HepG2 (cell line): ENCODE measurements around the gene VAMP8. TPM values are rescaled to one million over a fixed set of nuclear protein-coding genes. Genes with fewer than 3 reads are reported as not detected.
A peak's percentile ranks its signal among the peaks of the same experiment; 100 is the strongest.

Source experiments
- AKAP8 ChIP-seq: sonication (generic); formaldehyde crosslinking; IDR thresholded peaks from 2 replicates; pipeline ENCODE4 v1.5.1; 2020; ENCODE audit warnings: mild to moderate bottlenecking, missing genetic modification reagents
- ATF7 ChIP-seq, 2 experiments: fragments of 450-650 bp in 1 of 2; sonication (generic) in 1 of 2; formaldehyde crosslinking in 1 of 2; IDR thresholded peaks; 2 replicates each; pipeline versions ENCODE4 v1.4.0 to v1.6.1; 2016 to 2020; ENCODE audit warnings: antibody characterized with exemption in 1 of 2, mild to moderate bottlenecking in 1 of 2, missing genetic modification reagents in 1 of 2
- FOSL1 ChIP-seq: sonication (generic); formaldehyde crosslinking; IDR thresholded peaks from 2 replicates; pipeline ENCODE4 v1.9.0; 2021; ENCODE audit warnings: missing genetic modification reagents, borderline replicate concordance
- GATAD2A ChIP-seq: IDR thresholded peaks from 2 replicates; pipeline ENCODE4 v1.6.1; 2016
- ISX ChIP-seq: sonication (generic); formaldehyde crosslinking; conservative IDR thresholded peaks from 2 replicates; pipeline ENCODE4 v1.5.0; 2020; ENCODE audit warnings: missing genetic modification reagents
- MBNL3 ChIP-seq: fragments of 250-450 bp; sonication (Bioruptor Pico); conservative IDR thresholded peaks from 2 replicates; pipeline ENCODE4 v1.8.0; 2022; ENCODE audit warnings: mild to moderate bottlenecking, inconsistent platforms
- MLLT10 ChIP-seq: sonication (generic); formaldehyde crosslinking; IDR thresholded peaks from 2 replicates; pipeline ENCODE4 v1.4.0; 2020; ENCODE audit warnings: missing genetic modification reagents
- NCOA5 ChIP-seq: sonication (generic); formaldehyde crosslinking; IDR thresholded peaks from 2 replicates; pipeline ENCODE4 v1.4.0; 2020; ENCODE audit warnings: missing genetic modification reagents
- NR2F6 ChIP-seq, 2 experiments: IDR thresholded peaks; 2 replicates each; pipeline ENCODE4 v1.6.1; 2016; ENCODE audit warnings: antibody characterized with exemption in 1 of 2, mild to moderate bottlenecking in 1 of 2
- PHF21A ChIP-seq: sonication (generic); formaldehyde crosslinking; IDR thresholded peaks from 2 replicates; pipeline ENCODE4 v1.5.0; 2020; ENCODE audit warnings: mild to moderate bottlenecking, missing genetic modification reagents
- SOX5 ChIP-seq: IDR thresholded peaks from 2 replicates; pipeline ENCODE4 v1.6.1; 2016; ENCODE audit warnings: borderline replicate concordance
- SP1 ChIP-seq, 2 experiments: fragments of 450-650 bp in 1 of 2; sonication (generic) in 1 of 2; formaldehyde crosslinking in 1 of 2; IDR thresholded peaks; 2 replicates each; pipeline versions ENCODE4 v1.4.0 to v1.6.1; 2016 to 2020; ENCODE audit warnings: missing genetic modification reagents in 1 of 2
- SRY ChIP-seq: sonication (generic); formaldehyde crosslinking; IDR thresholded peaks from 2 replicates; pipeline ENCODE4 v1.8.0; 2022; ENCODE audit warnings: mild to moderate bottlenecking, missing genetic modification reagents
- TCF7L2 ChIP-seq: IDR thresholded peaks from 2 replicates; pipeline ENCODE4 v1.6.1; 2011; ENCODE audit warnings: mild to moderate bottlenecking, low read depth, low read length, moderate library complexity
- ZBTB1 ChIP-seq: sonication (generic); formaldehyde crosslinking; IDR thresholded peaks from 2 replicates; pipeline ENCODE4 v1.4.0; 2020; ENCODE audit warnings: missing genetic modification reagents, borderline replicate concordance
- ZBTB7B ChIP-seq: sonication (generic); formaldehyde crosslinking; IDR thresholded peaks from 2 replicates; pipeline ENCODE4 v1.4.0; 2020; ENCODE audit warnings: missing genetic modification reagents
- ZFP36L1 ChIP-seq: sonication (generic); formaldehyde crosslinking; IDR thresholded peaks from 2 replicates; pipeline ENCODE4 v1.8.0; 2022; ENCODE audit warnings: mild to moderate bottlenecking, missing genetic modification reagents, moderate library complexity
- ZNF138 ChIP-seq: sonication (generic); formaldehyde crosslinking; IDR thresholded peaks from 2 replicates; pipeline ENCODE4 v1.5.0; 2020; ENCODE audit warnings: mild to moderate bottlenecking, low read depth, missing genetic modification reagents
- ZNF20 ChIP-seq: sonication (generic); formaldehyde crosslinking; IDR thresholded peaks from 2 replicates; pipeline ENCODE4 v1.4.0; 2020; ENCODE audit warnings: mild to moderate bottlenecking, moderate library complexity, missing genetic modification reagents
- ZNF251 ChIP-seq: sonication (generic); formaldehyde crosslinking; IDR thresholded peaks from 2 replicates; pipeline ENCODE4 v1.9.0; 2021; ENCODE audit warnings: mild to moderate bottlenecking, missing genetic modification reagents
- ZNF530 ChIP-seq: sonication (generic); formaldehyde crosslinking; IDR thresholded peaks from 2 replicates; pipeline ENCODE4 v1.5.0; 2020; ENCODE audit warnings: low read depth, mild to moderate bottlenecking, missing genetic modification reagents
- ZNF572 ChIP-seq: sonication (generic); formaldehyde crosslinking; IDR thresholded peaks from 2 replicates; pipeline ENCODE4 v1.5.1; 2020; ENCODE audit warnings: mild to moderate bottlenecking, missing genetic modification reagents
- ZNF644 ChIP-seq: IDR thresholded peaks from 2 replicates; pipeline ENCODE4 v1.6.1; 2016; ENCODE audit warnings: low read depth
- ZNF83 ChIP-seq: sonication (generic); formaldehyde crosslinking; IDR thresholded peaks from 2 replicates; pipeline ENCODE4 v1.4.0; 2020; ENCODE audit warnings: missing genetic modification reagents, mild to moderate bottlenecking, borderline replicate concordance
- ZSCAN31 ChIP-seq: sonication (generic); formaldehyde crosslinking; IDR thresholded peaks from 2 replicates; pipeline ENCODE4 v1.5.0; 2020; ENCODE audit warnings: low read depth, mild to moderate bottlenecking, missing genetic modification reagents
- polyA plus RNA-seq, 8 experiments: library from polyadenylated mRNA; depleted of rRNA in 3 of 8; stranded (reverse) in 7 of 8; unstranded in 1 of 8; fragments of >200 nt; fragmentation: Illumina TruSeq in 4 of 8; extraction: Trizol in 4 of 8; gene quantifications; 2 replicates each; pipeline versions ENCODE4 v1.2.1 to v1.2.3, GENCODE V29; 2011 to 2016; ENCODE audit warnings: low read depth in 4 of 8, missing spikeins in 1 of 8, mixed read lengths in 1 of 8; ENCODE audit not compliant: insufficient read depth in 1 of 8
- total RNA-seq, 5 experiments: library from RNA; depleted of rRNA; stranded (reverse); fragments of >200 nt; fragmentation: Illumina TruSeq; extraction: Trizol; gene quantifications; 2 replicates each; pipeline ENCODE4 v1.2.3, GENCODE V29; 2016; ENCODE audit warnings: low read depth in 1 of 5
- TF ChIP-seq, protein P1 (sequence below): sonication (generic); formaldehyde crosslinking; IDR thresholded peaks from 2 replicates; pipeline ENCODE4 v1.4.0; 2020; ENCODE audit warnings: missing genetic modification reagents, borderline replicate concordance
- TF ChIP-seq, protein P2 (sequence below): sonication (generic); formaldehyde crosslinking; IDR thresholded peaks from 2 replicates; pipeline ENCODE4 v1.5.0; 2020; ENCODE audit warnings: missing genetic modification reagents
- TF ChIP-seq, protein P3 (sequence below): sonication (generic); formaldehyde crosslinking; IDR thresholded peaks from 2 replicates; pipeline ENCODE4 v1.4.0; 2020; ENCODE audit warnings: missing genetic modification reagents

The VAMP8 gene
- total and polyA plus RNA-seq, 2 of the 13 experiments (the other 11 are each of a cell fraction or from before 2014, with no cell fraction given), result 83.3 to 157 TPM

DNA sequence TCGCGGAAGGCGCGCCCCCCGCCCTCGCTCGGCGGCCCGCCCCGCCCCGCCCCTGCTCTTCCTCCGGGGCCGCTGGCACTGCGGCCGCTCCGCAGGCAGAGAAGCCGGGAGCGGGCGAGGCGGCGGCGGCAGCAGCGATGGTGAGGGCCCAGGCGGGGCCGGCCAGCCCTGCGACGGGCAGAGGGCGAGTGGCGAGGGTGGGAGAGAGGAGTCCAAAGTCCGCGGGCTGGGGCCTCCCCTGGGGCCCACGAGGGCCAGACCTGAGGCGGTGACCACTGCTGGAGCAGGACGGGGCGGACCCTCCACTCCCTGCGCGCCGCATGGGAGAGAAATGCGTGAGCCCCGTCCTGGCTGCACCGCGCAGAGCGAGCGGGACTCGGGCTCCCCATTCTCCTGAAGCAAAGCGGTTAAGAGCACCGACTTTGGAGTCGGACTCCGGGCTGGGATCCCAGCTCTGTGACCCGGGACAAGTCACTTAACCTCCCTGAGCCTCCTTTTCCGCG lies 7.0 kb downstream of the VAMP8 start, which contains the start of gene VAMP5 (continued):
- TF ChIP-seq TCF7L2 (no peak), ZBTB7B (CRISPR knock-in tag) (peak; percentile 95), AKAP8 (CRISPR knock-in tag) (peak; percentile 95), MLLT10 (CRISPR knock-in tag) (no peak), ZBTB1 (CRISPR knock-in tag) (no peak; the same call in 1 of the 2 replicates), ZNF138 (CRISPR knock-in tag) (no peak), FOSL1 (no peak), ISX (CRISPR knock-in tag) (peak; percentile 85), SOX5 (CRISPR knock-in tag) (no peak), GATAD2A (CRISPR knock-in tag) (peak; percentile 68; the same call in 1 of the 2 replicates), ZNF83 (CRISPR knock-in tag) (peak; percentile 85; the same call in 1 of the 2 replicates), ATF7 (IDR thresholded peaks at IDR 0.05) (no peak), ATF7 (CRISPR knock-in tag; IDR thresholded peaks at IDR 0.05) (no peak; the same call in 1 of the 2 replicates), ZNF644 (0 out of 2 replicates have a peak, but pooled peaks have one; percentile 7), PHF21A (CRISPR knock-in tag) (no peak), SP1 (IDR thresholded peaks at IDR 0.05) (no peak), SP1 (CRISPR knock-in tag; IDR thresholded peaks at IDR 0.05) (no peak; the same call in 1 of the 2 replicates), ZNF572 (no peak), NCOA5 (CRISPR knock-in tag) (no peak), ZNF530 (CRISPR knock-in tag) (no peak), ZFP36L1 (CRISPR knock-in tag) (peak; percentile 87), SRY (CRISPR knock-in tag) (peak; percentile 77), ZNF20 (no peak; the same call in 1 of the 2 replicates), ZNF251 (CRISPR knock-in tag) (no peak), NR2F6 (IDR thresholded peaks at IDR 0.05) (no peak), NR2F6 (CRISPR knock-in tag; IDR thresholded peaks at IDR 0.05) (no peak), ZSCAN31 (peak; percentile 85), MBNL3 (CRISPR knock-in tag) (0 out of 2 replicates have a peak, but pooled peaks have one; percentile 89)
- TF ChIP-seq, protein P1, sequence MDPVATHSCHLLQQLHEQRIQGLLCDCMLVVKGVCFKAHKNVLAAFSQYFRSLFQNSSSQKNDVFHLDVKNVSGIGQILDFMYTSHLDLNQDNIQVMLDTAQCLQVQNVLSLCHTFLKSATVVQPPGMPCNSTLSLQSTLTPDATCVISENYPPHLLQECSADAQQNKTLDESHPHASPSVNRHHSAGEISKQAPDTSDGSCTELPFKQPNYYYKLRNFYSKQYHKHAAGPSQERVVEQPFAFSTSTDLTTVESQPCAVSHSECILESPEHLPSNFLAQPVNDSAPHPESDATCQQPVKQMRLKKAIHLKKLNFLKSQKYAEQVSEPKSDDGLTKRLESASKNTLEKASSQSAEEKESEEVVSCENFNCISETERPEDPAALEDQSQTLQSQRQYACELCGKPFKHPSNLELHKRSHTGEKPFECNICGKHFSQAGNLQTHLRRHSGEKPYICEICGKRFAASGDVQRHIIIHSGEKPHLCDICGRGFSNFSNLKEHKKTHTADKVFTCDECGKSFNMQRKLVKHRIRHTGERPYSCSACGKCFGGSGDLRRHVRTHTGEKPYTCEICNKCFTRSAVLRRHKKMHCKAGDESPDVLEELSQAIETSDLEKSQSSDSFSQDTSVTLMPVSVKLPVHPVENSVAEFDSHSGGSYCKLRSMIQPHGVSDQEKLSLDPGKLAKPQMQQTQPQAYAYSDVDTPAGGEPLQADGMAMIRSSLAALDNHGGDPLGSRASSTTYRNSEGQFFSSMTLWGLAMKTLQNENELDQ, result 0 out of 2 replicates have a peak, but pooled peaks have one; percentile 61
- TF ChIP-seq, protein P2, sequence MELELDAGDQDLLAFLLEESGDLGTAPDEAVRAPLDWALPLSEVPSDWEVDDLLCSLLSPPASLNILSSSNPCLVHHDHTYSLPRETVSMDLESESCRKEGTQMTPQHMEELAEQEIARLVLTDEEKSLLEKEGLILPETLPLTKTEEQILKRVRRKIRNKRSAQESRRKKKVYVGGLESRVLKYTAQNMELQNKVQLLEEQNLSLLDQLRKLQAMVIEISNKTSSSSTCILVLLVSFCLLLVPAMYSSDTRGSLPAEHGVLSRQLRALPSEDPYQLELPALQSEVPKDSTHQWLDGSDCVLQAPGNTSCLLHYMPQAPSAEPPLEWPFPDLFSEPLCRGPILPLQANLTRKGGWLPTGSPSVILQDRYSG (CRISPR knock-in tag), result no peak; the same call in 1 of the 2 replicates
- TF ChIP-seq, protein P3, sequence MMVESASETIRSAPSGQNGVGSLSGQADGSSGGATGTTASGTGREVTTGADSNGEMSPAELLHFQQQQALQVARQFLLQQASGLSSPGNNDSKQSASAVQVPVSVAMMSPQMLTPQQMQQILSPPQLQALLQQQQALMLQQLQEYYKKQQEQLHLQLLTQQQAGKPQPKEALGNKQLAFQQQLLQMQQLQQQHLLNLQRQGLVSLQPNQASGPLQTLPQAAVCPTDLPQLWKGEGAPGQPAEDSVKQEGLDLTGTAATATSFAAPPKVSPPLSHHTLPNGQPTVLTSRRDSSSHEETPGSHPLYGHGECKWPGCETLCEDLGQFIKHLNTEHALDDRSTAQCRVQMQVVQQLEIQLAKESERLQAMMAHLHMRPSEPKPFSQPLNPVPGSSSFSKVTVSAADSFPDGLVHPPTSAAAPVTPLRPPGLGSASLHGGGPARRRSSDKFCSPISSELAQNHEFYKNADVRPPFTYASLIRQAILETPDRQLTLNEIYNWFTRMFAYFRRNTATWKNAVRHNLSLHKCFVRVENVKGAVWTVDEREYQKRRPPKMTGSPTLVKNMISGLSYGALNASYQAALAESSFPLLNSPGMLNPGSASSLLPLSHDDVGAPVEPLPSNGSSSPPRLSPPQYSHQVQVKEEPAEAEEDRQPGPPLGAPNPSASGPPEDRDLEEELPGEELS (CRISPR knock-in tag), result peak; percentile 48
